K562 (cell line): Measurements from ENCODE around the gene ABHD12. TPM values are rescaled to one million over a fixed set of nuclear protein-coding genes. Genes with fewer than 3 reads are reported as not detected.

ENCODE experiments used
- ATAC-seq: fragments of 200-7000 bp; cut with Tn5 transposase; 3 replicates; pipeline ENCODE4 v1.9.1; 2020; ENCODE audit warnings: moderate library complexity
- BruUV-seq: library from RNA; stranded (reverse); fragments of 400-500 nt; replicated peaks from 2 replicates; lab custom pipeline; 2021; lab: Mats Ljungman, UMichigan
- CTCF ChIA-PET: fragments of 300-600 bp; formaldehyde crosslinking; extraction: SDS; loops from one replicate; lab custom pipeline; 2021; ENCODE audit warnings: low intra/inter-chr PET ratio; lab: Yijun Ruan, JAX
- POLR2A ChIA-PET: fragments of 300-600, 350-650 bp; sonication (Branson Sonifier 250); formaldehyde crosslinking; extraction: SDS; loops from one replicate; lab custom pipeline; 2021; ENCODE audit warnings: antibody characterized with exemption, inconsistent platforms; lab: Yijun Ruan, JAX
- DNase-seq, 4 experiments: peaks; one replicate each; pipeline versions ENCODE4 v3.0.0 to v3.0.0-alpha.2; 2011 to 2018; ENCODE audit warnings: low spot score in 3 of 4, mixed read lengths in 3 of 4; ENCODE audit errors: extremely low read depth in 1 of 4
- FAIRE-seq: peaks from 2 replicates; lab custom pipeline; 2011; peaks lifted over from hg19 to GRCh38; lab: Jason Lieb, UNC
- H2AFZ ChIP-seq: 2 replicates; pipeline ENCODE4 v1.6.0; 2011; ENCODE audit warnings: low read depth, low read length, control low read depth, inconsistent platforms
- H3K27ac ChIP-seq: fragments of 200-600 bp; 3 replicates; pipeline ENCODE4 v1.8.0; 2011; ENCODE audit warnings: low read depth, mild to moderate bottlenecking, control low read depth, inconsistent platforms, low read length, moderate library complexity, mixed read lengths; ENCODE audit errors: extremely low read depth
- H3K27me3 ChIP-seq, 2 experiments: fragments of 300-600 bp in 1 of 2; 2 replicates in 1 of 2; 3 replicates in 1 of 2; pipeline versions ENCODE4 v1.6.0 to v1.8.0; 2011; ENCODE audit warnings: inconsistent platforms in 2 of 2, low read length in 2 of 2, mild to moderate bottlenecking in 1 of 2, mixed read lengths in 1 of 2, moderate library complexity in 1 of 2; ENCODE audit not compliant: control insufficient read depth in 2 of 2, insufficient read depth in 2 of 2
- H3K36me3 ChIP-seq: fragments of 300-600 bp; 3 replicates; pipeline ENCODE4 v1.8.0; 2011; ENCODE audit warnings: mild to moderate bottlenecking, low read length, inconsistent platforms; ENCODE audit not compliant: control insufficient read depth, insufficient read depth
- H3K4me1 ChIP-seq, 2 experiments: fragments of 200-600 bp in 1 of 2; replicated peaks in 1 of 2; 2 replicates in 1 of 2; 3 replicates in 1 of 2; pipeline versions ENCODE4 v1.5.1 to v1.8.0; 2011; ENCODE audit warnings: inconsistent platforms in 2 of 2, low read length in 2 of 2, mild to moderate bottlenecking in 1 of 2, mixed read lengths in 1 of 2, moderate library complexity in 1 of 2; ENCODE audit not compliant: control insufficient read depth in 2 of 2, insufficient read depth in 2 of 2
- H3K4me2 ChIP-seq: 2 replicates; pipeline ENCODE4 v1.6.1; 2011; ENCODE audit warnings: low read length, control low read depth, inconsistent platforms, mixed read lengths; ENCODE audit not compliant: insufficient read depth
- H3K4me3 ChIP-seq: fragments of 200-600 bp; sonication (generic), shearing (Covaris generic); 2 replicates; pipeline ENCODE4 v1.5.1; 2016; ENCODE audit warnings: control low read depth, inconsistent platforms
- H3K79me2 ChIP-seq: fragments of 200-600 bp; 3 replicates; pipeline ENCODE4 v1.8.0; 2011; ENCODE audit warnings: low read length, inconsistent platforms; ENCODE audit not compliant: control insufficient read depth, insufficient read depth
- H3K9ac ChIP-seq, 2 experiments: 2 replicates each; pipeline versions ENCODE4 v1.6.0 to v1.6.1; 2011; ENCODE audit warnings: low read depth in 2 of 2, low read length in 2 of 2, control low read depth in 1 of 2, inconsistent platforms in 1 of 2, mild to moderate bottlenecking in 1 of 2, mixed read lengths in 1 of 2; ENCODE audit not compliant: insufficient read depth in 1 of 2
- H3K9me1 ChIP-seq: one replicate; pipeline ENCODE4 v1.6.0; 2011; ENCODE audit warnings: inconsistent platforms, mild to moderate bottlenecking, low read length, moderate library complexity; ENCODE audit not compliant: control insufficient read depth, insufficient read depth
- H3K9me3 ChIP-seq: replicated peaks from 2 replicates; pipeline ENCODE4 v1.5.1; 2011; ENCODE audit warnings: low read depth, low read length, inconsistent platforms; ENCODE audit not compliant: control insufficient read depth, insufficient read depth
- H4K20me1 ChIP-seq: replicated peaks from 2 replicates; pipeline ENCODE4 v1.6.1; 2011; ENCODE audit warnings: low read length, inconsistent platforms, mixed read lengths; ENCODE audit not compliant: control insufficient read depth, insufficient read depth
- CCNT2 ChIP-seq: IDR thresholded peaks from 2 replicates; pipeline ENCODE4 v1.6.1; 2011; ENCODE audit warnings: borderline replicate concordance, low read depth, mild to moderate bottlenecking, moderate library complexity, mixed read lengths, low read length; ENCODE audit not compliant: insufficient read length; ENCODE audit errors: extremely low read depth
- L3MBTL2 ChIP-seq: fragments of 450-650 bp; IDR thresholded peaks from 2 replicates; pipeline ENCODE4 v1.6.1; 2016; ENCODE audit warnings: mild to moderate bottlenecking, moderate library complexity
- MLX ChIP-seq, 2 experiments: fragments of 450-650 bp in 1 of 2; sonication (generic) in 1 of 2; formaldehyde crosslinking; conservative IDR thresholded peaks; 2 replicates each; pipeline versions ENCODE4 v1.4.0 to v1.8.1; 2020 to 2022; ENCODE audit warnings: mild to moderate bottlenecking in 1 of 2, missing genetic modification reagents in 1 of 2
- TCF7L2 ChIP-seq: fragments of 150-350 bp; IDR thresholded peaks from 2 replicates; pipeline ENCODE4 v1.6.1; 2016; ENCODE audit warnings: low read depth, mild to moderate bottlenecking, low read length, moderate library complexity
- ZNF354B ChIP-seq: fragments of 250-450 bp; sonication (Bioruptor Pico); IDR thresholded peaks from 2 replicates; pipeline ENCODE4 v1.4.0; 2020
- WGBS: fragments of 100-300 bp; shearing (Covaris generic); methylation state at CpG from one replicate; pipeline ENCODE4 v1.1.6; 2016; ENCODE audit warnings: low coverage, mixed read lengths; ENCODE audit not compliant: insufficient coverage; ENCODE audit errors: missing lambda C conversion rate; 5-methylcytosine and 5-hydroxymethylcytosine counted together
- in situ Hi-C: fragments of 300-500 bp; cut with MboI; formaldehyde crosslinking; loops from 4 replicates; pipeline ENCODE4 v1.15.0; 2018; ENCODE audit warnings: inconsistent platforms, mixed read lengths
- intact Hi-C: fragments of 100-400 bp; cut with micrococcal nuclease; formaldehyde crosslinking; loops from 2 replicates; pipeline ENCODE4 v1.14.2; 2022
- polyA plus RNA-seq, 8 experiments: library from polyadenylated mRNA; depleted of rRNA in 4 of 8; stranded (reverse) in 5 of 8; unstranded in 3 of 8; fragments of >200 nt; fragmentation: Nextera tagmentation in 2 of 8; fragmentation: Illumina TruSeq in 1 of 8; extraction: Ambion mirVana in 2 of 8; extraction: Trizol in 1 of 8; gene quantifications; 2 replicates each; pipeline versions ENCODE4 v1.2.1 to v1.2.3, GENCODE V29; 2011 to 2014; ENCODE audit warnings: inconsistent platforms in 1 of 8, missing spikeins in 1 of 8
- total RNA-seq, 7 experiments: library from RNA; depleted of rRNA in 6 of 7; stranded (reverse); fragments of >200 nt in 6 of 7; fragmentation: Illumina TruSeq in 2 of 7; extraction: Trizol in 2 of 7; gene quantifications; 2 replicates each; pipeline versions ENCODE4 v1.2.1 to v1.2.3, GENCODE V29; 2011 to 2021; ENCODE audit warnings: low replicate concordance in 1 of 7
- TF ChIP-seq, protein P1 (sequence below): sonication (generic); formaldehyde crosslinking; IDR thresholded peaks from 2 replicates; pipeline ENCODE4 v1.8.0; 2022; ENCODE audit warnings: mild to moderate bottlenecking, missing genetic modification reagents

Gene ABHD12
- total and polyA plus RNA-seq, 9 of the 15 experiments (the other 6 are each of a cell fraction or from before 2014, with no cell fraction given) = 0.65 to 15.6 (median 9.1) TPM

- Histone ChIP-seq H3K79me2 (no peaks in the 10 kb centered on the region), H3K27ac (no peak overlapping the region), H3K4me1 (no peaks in the 10 kb centered on the region), H3K4me2 (no peak overlapping the region), H3K9ac (no peak overlapping the region), H3K9me3 (no peaks in the 10 kb centered on the region), H3K36me3 (peaks cover 68% of the 10 kb centered on the region), H3K4me3 (no peak overlapping the region), H2AFZ (no peak overlapping the region), H3K9me1 (no peaks in the 10 kb centered on the region), H4K20me1 (no peaks in the 10 kb centered on the region), H3K27me3 (no peaks in the 10 kb centered on the region)
- in situ Hi-C loops (no loop called here), intact Hi-C loops (no loop called here)
- TF ChIP-seq L3MBTL2 (no peak), MLX (CRISPR knock-in tag; conservative IDR thresholded peaks at IDR 0.05) (no peak), TCF7L2 (no peak), CCNT2 (no peak), ZNF354B (no peak)
- TF ChIP-seq, protein P1, sequence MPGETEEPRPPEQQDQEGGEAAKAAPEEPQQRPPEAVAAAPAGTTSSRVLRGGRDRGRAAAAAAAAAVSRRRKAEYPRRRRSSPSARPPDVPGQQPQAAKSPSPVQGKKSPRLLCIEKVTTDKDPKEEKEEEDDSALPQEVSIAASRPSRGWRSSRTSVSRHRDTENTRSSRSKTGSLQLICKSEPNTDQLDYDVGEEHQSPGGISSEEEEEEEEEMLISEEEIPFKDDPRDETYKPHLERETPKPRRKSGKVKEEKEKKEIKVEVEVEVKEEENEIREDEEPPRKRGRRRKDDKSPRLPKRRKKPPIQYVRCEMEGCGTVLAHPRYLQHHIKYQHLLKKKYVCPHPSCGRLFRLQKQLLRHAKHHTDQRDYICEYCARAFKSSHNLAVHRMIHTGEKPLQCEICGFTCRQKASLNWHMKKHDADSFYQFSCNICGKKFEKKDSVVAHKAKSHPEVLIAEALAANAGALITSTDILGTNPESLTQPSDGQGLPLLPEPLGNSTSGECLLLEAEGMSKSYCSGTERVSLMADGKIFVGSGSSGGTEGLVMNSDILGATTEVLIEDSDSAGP = no peak
- ATAC-seq = no peak
- ChIA-PET POLR2A (no interaction called here), CTCF (no interaction called here)
- BruUV-seq = no TSS peak
- DNase-seq = no peak
- no peak for FAIRE-seq
- WGBS = 53% methylated on average over 1 of the region's 1 CpG
Observed at GRCh38 chr20:25418776-25419175, 28.1 kb upstream of the ABHD12 start.
